ENCODE results near the gene VDAC1. TPM values are rescaled to one million over a fixed set of nuclear protein-coding genes. Genes with fewer than 3 reads are reported as not detected.
A peak's percentile ranks its signal among the peaks of the same experiment; 100 is the strongest.
"Not testable (repeated sequence)": the region's sequence is repeated elsewhere in the genome, so short reads cannot be mapped to it uniquely, and the experiment has no call there.

VDAC1 gene
- total RNA-seq, 1 donor from 2014 or later: 209 TPM

GRCh38 chr5:133967124-133967523 is 37.7 kb downstream of the VDAC1 start:
- DNase-seq: no peak

GRCh38 chr5:133966090-133966489 is 38.7 kb downstream of the VDAC1 start:
- no peak for DNase-seq

GRCh38 chr5:133963493-133964128 is 41.2 kb downstream of the VDAC1 start:
- DNase-seq: no peak

GRCh38 chr5:133962801-133963476 is 41.8 kb downstream of the VDAC1 start:
- no peak for DNase-seq

GRCh38 chr5:133962131-133962530 is 42.6 kb downstream of the VDAC1 start:
- no peak for DNase-seq

- DNase-seq: no peak
Observed at GRCh38 chr5:133959643-133960042, 45.1 kb downstream of the VDAC1 start.

- DNase-seq: no peak
Observed at GRCh38 chr5:133957591-133957990, 47.2 kb downstream of the VDAC1 start.

GRCh38 chr5:133957080-133957479 is 47.7 kb downstream of the VDAC1 start:
- DNase-seq: no peak

- DNase-seq: not testable (repeated sequence)
Observed at GRCh38 chr5:133956196-133956595, 48.6 kb downstream of the VDAC1 start.

- no peak for DNase-seq
Observed at GRCh38 chr5:133953568-133954145, 51.1 kb downstream of the VDAC1 start.

- DNase-seq: peak; percentile 40
Observed at GRCh38 chr5:133952729-133953567, 51.8 kb downstream of the VDAC1 start.

- no peak for DNase-seq
Observed at GRCh38 chr5:133950821-133951612, 53.8 kb downstream of the VDAC1 start.

GRCh38 chr5:133948721-133949120 is 56.1 kb downstream of the VDAC1 start:
- DNase-seq: no peak

- DNase-seq: no peak
Observed at GRCh38 chr5:133947431-133947841, 57.3 kb downstream of the VDAC1 start.

- no peak for DNase-seq
Observed at GRCh38 chr5:133945568-133945967, 59.2 kb downstream of the VDAC1 start.

- no peak for DNase-seq
Observed at GRCh38 chr5:133944263-133945185, 60.3 kb downstream of the VDAC1 start.

- DNase-seq: no peak
Observed at GRCh38 chr5:133943475-133943817, 61.3 kb downstream of the VDAC1 start.

GRCh38 chr5:133942614-133943474 is 61.9 kb downstream of the VDAC1 start:
- no peak for DNase-seq

GRCh38 chr5:133941456-133942196 is 63.1 kb downstream of the VDAC1 start:
- no peak for DNase-seq

Measured in occipital lobe (tissue), 2 donors.